Muscle layer of duodenum (tissue), 2 donors: Measurements from ENCODE around the gene SPATA1.

Experiments used
- H3K27ac ChIP-seq: one replicate; pipeline ENCODE4 v1.7.0; 2013; ENCODE audit warnings: mild to moderate bottlenecking, low read length
- H3K27me3 ChIP-seq: one replicate; pipeline ENCODE4 v1.7.0; 2013; ENCODE audit warnings: low read depth, mild to moderate bottlenecking, control low read depth, low read length
- H3K36me3 ChIP-seq, 2 donors: one replicate each; pipeline ENCODE4 v1.7.0; 2013; ENCODE audit warnings: low read length in 2 of 2, control low read depth in 1 of 2, mild to moderate bottlenecking in 1 of 2; ENCODE audit not compliant: insufficient read depth in 2 of 2, control insufficient read depth in 1 of 2
- H3K4me1 ChIP-seq, 2 donors: one replicate each; pipeline ENCODE4 v1.7.0; 2013; ENCODE audit warnings: low read length in 2 of 2, mild to moderate bottlenecking in 2 of 2, control low read depth in 1 of 2, moderate library complexity in 1 of 2; ENCODE audit not compliant: insufficient read depth in 2 of 2, control insufficient read depth in 1 of 2
- H3K4me3 ChIP-seq, 2 donors: one replicate each; pipeline ENCODE4 v1.7.0; 2013; ENCODE audit warnings: low read length in 2 of 2, low read depth in 1 of 2, mild to moderate bottlenecking in 1 of 2
- H3K9me3 ChIP-seq, 2 donors: one replicate each; pipeline ENCODE4 v1.7.0; 2013; ENCODE audit warnings: low read length in 2 of 2, control low read depth in 1 of 2, mild to moderate bottlenecking in 1 of 2; ENCODE audit not compliant: control insufficient read depth in 1 of 2
- donor health status: healthy.

SPATA1 gene

GRCh38 chr1:84615790-84616189 lies 109.6 kb downstream of the SPATA1 start:
- H3K27me3 ChIP-seq: no peaks in the 10 kb centered on the region
- H3K4me1 ChIP-seq: peaks cover 0 to 8% of the 10 kb centered on the region in 2 donors
- no peaks in the 10 kb centered on the region for H3K9me3 ChIP-seq
- no peak overlapping the region for H3K27ac ChIP-seq
- H3K4me3 ChIP-seq: no peak overlapping the region
- H3K36me3 ChIP-seq: no peaks in the 10 kb centered on the region
